Astrocyte (in vitro differentiated cells and primary cell): Measurements from ENCODE around the gene ACVRL1. TPM values are rescaled to one million over a fixed set of nuclear protein-coding genes. Genes with fewer than 3 reads are reported as not detected.

Source experiments
- DNase-seq: peaks from one replicate; pipeline ENCODE4 v3.0.0-alpha.2; 2010; ENCODE audit warnings: low read depth
- FAIRE-seq: peaks from 2 replicates; lab custom pipeline; 2011; peaks lifted over from hg19 to GRCh38; lab: Jason Lieb, UNC
- H2AFZ ChIP-seq: 2 replicates; pipeline ENCODE4 v1.6.0; 2012; ENCODE audit warnings: low read depth, low read length, inconsistent platforms
- H3K27ac ChIP-seq: 2 replicates; pipeline ENCODE4 v1.5.1; 2011; ENCODE audit warnings: low read depth, low read length, inconsistent platforms
- H3K27me3 ChIP-seq: 2 replicates; pipeline ENCODE4 v1.6.0; 2011; ENCODE audit warnings: low read length, inconsistent platforms; ENCODE audit not compliant: insufficient read depth
- H3K36me3 ChIP-seq: 2 replicates; pipeline ENCODE4 v1.5.1; 2011; ENCODE audit warnings: low read length, inconsistent platforms; ENCODE audit not compliant: insufficient read depth
- H3K4me1 ChIP-seq: 2 replicates; pipeline ENCODE4 v1.5.1; 2011; ENCODE audit warnings: low read length, inconsistent platforms; ENCODE audit not compliant: insufficient read depth
- H3K4me2 ChIP-seq: 2 replicates; pipeline ENCODE4 v1.6.0; 2012; ENCODE audit warnings: low read length, inconsistent platforms
- H3K4me3 ChIP-seq: 2 replicates; pipeline ENCODE4 v1.5.1; 2011; ENCODE audit warnings: low read depth, mild to moderate bottlenecking, low read length, inconsistent platforms; ENCODE audit not compliant: insufficient read depth
- H3K79me2 ChIP-seq: 2 replicates; pipeline ENCODE4 v1.6.0; 2012; ENCODE audit warnings: mild to moderate bottlenecking, low read length, inconsistent platforms; ENCODE audit not compliant: insufficient read depth
- H3K9ac ChIP-seq: 2 replicates; pipeline ENCODE4 v1.6.0; 2012; ENCODE audit warnings: mild to moderate bottlenecking, low read length, inconsistent platforms
- H3K9me3 ChIP-seq: 2 replicates; pipeline ENCODE4 v1.5.1; 2012; ENCODE audit warnings: low read depth, mild to moderate bottlenecking, low read length, inconsistent platforms; ENCODE audit not compliant: insufficient read depth
- H4K20me1 ChIP-seq: 2 replicates; pipeline ENCODE4 v1.6.0; 2012; ENCODE audit warnings: low read length, inconsistent platforms; ENCODE audit not compliant: insufficient read depth
- H3K27ac Mint-ChIP-seq: one replicate; pipeline ENCODE4 v1.8.0; 2021; ENCODE audit warnings: mild to moderate bottlenecking, mixed read lengths; ENCODE audit not compliant: unreplicated experiment
- H3K27me3 Mint-ChIP-seq: one replicate; pipeline ENCODE4 v1.8.0; 2021; ENCODE audit warnings: low read depth, mixed read lengths; ENCODE audit not compliant: unreplicated experiment
- H3K36me3 Mint-ChIP-seq: one replicate; pipeline ENCODE4 v1.8.0; 2021; ENCODE audit warnings: low read depth, mixed read lengths; ENCODE audit not compliant: unreplicated experiment
- H3K4me1 Mint-ChIP-seq: one replicate; pipeline ENCODE4 v1.8.0; 2021; ENCODE audit warnings: low read depth, mixed read lengths; ENCODE audit not compliant: unreplicated experiment
- H3K4me3 Mint-ChIP-seq: one replicate; pipeline ENCODE4 v1.8.0; 2021; ENCODE audit warnings: mild to moderate bottlenecking, moderate library complexity, mixed read lengths; ENCODE audit not compliant: unreplicated experiment
- H3K9me3 Mint-ChIP-seq: one replicate; pipeline ENCODE4 v1.8.0; 2021; ENCODE audit warnings: mild to moderate bottlenecking, mixed read lengths; ENCODE audit not compliant: unreplicated experiment
- EZH2 ChIP-seq: IDR thresholded peaks from 2 replicates; pipeline ENCODE4 v1.6.1; 2012; ENCODE audit warnings: mild to moderate bottlenecking, low read length, inconsistent platforms; ENCODE audit not compliant: insufficient read depth
- total RNA-seq: library from RNA; stranded (reverse); gene quantifications from 2 replicates; pipeline ENCODE4 v1.2.1, GENCODE V29; 2021
- TF ChIP-seq, protein P1 (sequence below): IDR thresholded peaks from 2 replicates; pipeline ENCODE4 v1.5.1; 2011; ENCODE audit warnings: low read depth, mild to moderate bottlenecking, inconsistent platforms, low read length, moderate library complexity; ENCODE audit not compliant: insufficient read depth

Gene ACVRL1
- total RNA-seq, 1 donor from 2014 or later, result 0.95 TPM

DNA sequence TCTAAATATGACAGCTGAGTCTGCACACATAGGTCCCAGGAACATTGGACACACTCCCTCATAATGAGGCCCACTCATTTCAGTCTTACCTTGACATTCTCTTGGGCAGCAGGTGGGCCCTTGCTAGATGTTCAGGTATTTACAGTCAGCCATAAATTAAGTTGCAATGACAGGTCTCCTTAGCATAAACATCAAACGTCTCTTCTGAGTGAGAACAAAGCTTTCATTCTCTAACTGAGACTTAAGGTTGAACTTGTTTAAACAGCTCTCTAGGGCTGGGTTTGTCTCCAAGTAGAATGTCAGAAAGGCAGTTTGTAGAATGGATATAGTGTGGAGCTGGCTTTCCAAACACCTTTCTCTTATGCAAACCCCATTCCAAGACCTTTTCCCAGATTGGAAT, 54.5 kb downstream of the ACVRL1 start:
- TF ChIP-seq EZH2, result no peak
- TF ChIP-seq, protein P1, sequence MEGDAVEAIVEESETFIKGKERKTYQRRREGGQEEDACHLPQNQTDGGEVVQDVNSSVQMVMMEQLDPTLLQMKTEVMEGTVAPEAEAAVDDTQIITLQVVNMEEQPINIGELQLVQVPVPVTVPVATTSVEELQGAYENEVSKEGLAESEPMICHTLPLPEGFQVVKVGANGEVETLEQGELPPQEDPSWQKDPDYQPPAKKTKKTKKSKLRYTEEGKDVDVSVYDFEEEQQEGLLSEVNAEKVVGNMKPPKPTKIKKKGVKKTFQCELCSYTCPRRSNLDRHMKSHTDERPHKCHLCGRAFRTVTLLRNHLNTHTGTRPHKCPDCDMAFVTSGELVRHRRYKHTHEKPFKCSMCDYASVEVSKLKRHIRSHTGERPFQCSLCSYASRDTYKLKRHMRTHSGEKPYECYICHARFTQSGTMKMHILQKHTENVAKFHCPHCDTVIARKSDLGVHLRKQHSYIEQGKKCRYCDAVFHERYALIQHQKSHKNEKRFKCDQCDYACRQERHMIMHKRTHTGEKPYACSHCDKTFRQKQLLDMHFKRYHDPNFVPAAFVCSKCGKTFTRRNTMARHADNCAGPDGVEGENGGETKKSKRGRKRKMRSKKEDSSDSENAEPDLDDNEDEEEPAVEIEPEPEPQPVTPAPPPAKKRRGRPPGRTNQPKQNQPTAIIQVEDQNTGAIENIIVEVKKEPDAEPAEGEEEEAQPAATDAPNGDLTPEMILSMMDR, result no peak
- H3K36me3 ChIP-seq, result no peaks in the 10 kb centered on the region
- no peak overlapping the region for H3K4me3 Mint-ChIP-seq
- peaks cover 78% of the 10 kb centered on the region for H3K79me2 ChIP-seq
- peaks cover 9% of the 10 kb centered on the region for H3K36me3 Mint-ChIP-seq
- no peaks in the 10 kb centered on the region for H3K27me3 Mint-ChIP-seq
- DNase-seq (no peak), FAIRE-seq (no peak)
- peaks cover 36% of the 10 kb centered on the region for H4K20me1 ChIP-seq
- H3K27me3 ChIP-seq, result no peaks in the 10 kb centered on the region
- no peak overlapping the region for H3K27ac Mint-ChIP-seq
- H3K9me3 ChIP-seq, result no peaks in the 10 kb centered on the region
- H3K4me1 ChIP-seq, result no peaks in the 10 kb centered on the region
- H2AFZ ChIP-seq, result no peak overlapping the region
- H3K9me3 Mint-ChIP-seq, result peaks cover 7% of the 10 kb centered on the region
- H3K4me1 Mint-ChIP-seq, result no peaks in the 10 kb centered on the region
- H3K4me2 ChIP-seq, result no peak overlapping the region
- no peak overlapping the region for H3K27ac ChIP-seq
- no peak overlapping the region for H3K4me3 ChIP-seq
- H3K9ac ChIP-seq, result no peak overlapping the region

DNA sequence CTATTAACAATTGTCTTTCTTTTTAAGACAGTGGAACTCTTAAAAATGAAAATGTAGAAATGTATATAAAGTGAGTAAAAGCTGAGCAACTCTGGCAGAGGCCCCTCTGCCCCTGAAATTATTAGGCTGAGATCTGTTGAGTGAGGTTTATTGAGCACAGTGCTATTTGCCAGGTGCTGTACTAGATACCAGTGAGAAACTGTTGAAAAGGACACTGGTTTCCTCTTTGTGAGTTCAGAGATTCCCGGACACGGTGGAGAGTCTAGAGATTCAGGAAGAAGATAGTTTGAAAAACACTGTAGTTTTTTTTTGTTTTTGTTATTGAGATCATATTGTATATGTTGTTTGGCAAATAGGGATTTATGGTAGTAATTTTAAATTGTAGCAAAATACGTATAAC, 55.4 kb downstream of the ACVRL1 start:
- no peak overlapping the region for H2AFZ ChIP-seq
- FAIRE-seq, result no peak
- H3K4me2 ChIP-seq, result no peak overlapping the region
- Mint-ChIP-seq H3K9me3 (peaks cover 7% of the 10 kb centered on the region), H3K4me1 (no peaks in the 10 kb centered on the region), H3K36me3 (peaks cover 9% of the 10 kb centered on the region), H3K27ac (no peak overlapping the region), H3K4me3 (no peak overlapping the region), H3K27me3 (no peaks in the 10 kb centered on the region)
- no peak overlapping the region for H3K9ac ChIP-seq
- H3K36me3 ChIP-seq, result no peaks in the 10 kb centered on the region
- H3K79me2 ChIP-seq, result peaks cover 73% of the 10 kb centered on the region
- H3K27me3 ChIP-seq, result no peaks in the 10 kb centered on the region
- H3K9me3 ChIP-seq, result no peaks in the 10 kb centered on the region
- no peak overlapping the region for H3K4me3 ChIP-seq
- peaks cover 41% of the 10 kb centered on the region for H4K20me1 ChIP-seq
- TF ChIP-seq, protein P1, result no peak
- TF ChIP-seq EZH2, result no peak
- H3K4me1 ChIP-seq, result no peaks in the 10 kb centered on the region
- no peak overlapping the region for H3K27ac ChIP-seq
- no peak for DNase-seq

GRCh38 chr12:51963477-51963876, 56.2 kb downstream of the ACVRL1 start:
- Histone ChIP-seq H3K4me3 (no peak overlapping the region), H3K27ac (no peak overlapping the region), H3K4me1 (no peaks in the 10 kb centered on the region), H3K9ac (no peak overlapping the region), H2AFZ (no peak overlapping the region), H3K36me3 (no peaks in the 10 kb centered on the region), H3K79me2 (peaks cover 76% of the 10 kb centered on the region), H3K9me3 (no peaks in the 10 kb centered on the region), H4K20me1 (peaks cover 41% of the 10 kb centered on the region), H3K27me3 (no peaks in the 10 kb centered on the region), H3K4me2 (no peak overlapping the region)
- FAIRE-seq (no peak), DNase-seq (no peak)
- no peak for TF ChIP-seq EZH2
- H3K4me3 Mint-ChIP-seq, result no peak overlapping the region
- peaks cover 9% of the 10 kb centered on the region for H3K36me3 Mint-ChIP-seq
- no peaks in the 10 kb centered on the region for H3K27me3 Mint-ChIP-seq
- no peaks in the 10 kb centered on the region for H3K4me1 Mint-ChIP-seq
- peaks cover 7% of the 10 kb centered on the region for H3K9me3 Mint-ChIP-seq
- H3K27ac Mint-ChIP-seq, result no peak overlapping the region
